Islet precursor cell (in vitro differentiated cells): ENCODE measurements around the gene CPVL.
"Not testable (repeated sequence)": the region's sequence is repeated elsewhere in the genome, so short reads cannot be mapped to it uniquely, and the experiment has no call there.

Experiments
- DNase-seq: peaks from one replicate; pipeline ENCODE4 v3.0.0-alpha.2; 2018

Gene CPVL

DNA sequence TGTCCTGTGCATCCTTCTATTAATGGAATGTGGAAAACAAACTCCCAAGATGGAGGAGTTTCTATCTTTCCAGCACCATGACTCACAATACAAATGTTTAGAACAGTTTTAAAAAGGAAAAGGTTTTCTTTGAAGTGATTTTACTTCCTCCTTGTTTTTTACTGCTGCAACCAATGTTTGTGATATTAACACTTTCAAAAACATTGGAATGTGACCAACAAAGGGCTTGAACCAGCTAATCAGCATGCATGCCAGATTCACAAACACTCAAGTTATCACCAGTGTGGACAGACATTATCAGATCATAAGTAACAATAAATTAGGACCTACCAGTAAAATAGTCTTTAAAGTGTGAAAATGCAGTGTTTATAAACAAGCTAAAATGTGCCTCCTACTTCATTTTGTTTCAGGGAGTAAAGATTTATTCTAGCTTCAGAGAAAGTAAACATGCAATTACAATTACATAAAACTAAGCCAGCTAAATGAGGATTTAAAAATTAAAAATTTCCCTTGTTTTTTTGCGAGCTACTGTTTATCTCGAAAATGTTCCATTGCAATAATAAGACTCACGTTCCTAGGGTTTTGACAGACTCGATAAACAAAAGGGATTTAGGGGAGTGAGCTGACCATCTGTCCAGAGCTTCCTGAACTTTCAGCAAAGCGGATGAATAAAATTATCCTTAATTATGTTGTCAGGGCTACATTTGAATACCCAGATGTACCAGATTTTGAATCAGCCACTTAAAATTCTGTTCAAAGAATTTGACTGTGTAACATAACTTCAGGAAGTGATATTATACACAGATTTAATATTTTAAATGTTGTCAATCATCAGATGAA lies 29.8 kb downstream of the CPVL start:
- no peak for DNase-seq

DNA sequence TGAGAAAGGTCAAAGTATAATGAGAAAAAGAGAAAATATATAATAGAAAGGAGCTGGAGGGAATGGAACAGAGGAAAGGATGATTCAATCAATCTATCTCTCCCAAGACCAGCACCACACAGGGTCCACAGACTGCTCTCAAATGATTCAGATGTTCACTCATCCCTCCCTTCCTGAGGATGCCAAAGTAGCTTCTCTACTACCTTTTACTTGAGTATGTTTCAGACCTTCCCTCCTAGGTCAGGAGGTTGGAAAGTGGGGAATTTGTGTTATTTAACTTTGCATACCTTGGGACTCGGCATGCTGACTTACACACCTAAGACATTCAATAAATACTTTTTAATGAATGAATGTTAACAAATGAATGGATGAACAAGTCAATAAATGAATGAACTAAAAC lies 30.6 kb downstream of the CPVL start:
- no peak for DNase-seq

DNA sequence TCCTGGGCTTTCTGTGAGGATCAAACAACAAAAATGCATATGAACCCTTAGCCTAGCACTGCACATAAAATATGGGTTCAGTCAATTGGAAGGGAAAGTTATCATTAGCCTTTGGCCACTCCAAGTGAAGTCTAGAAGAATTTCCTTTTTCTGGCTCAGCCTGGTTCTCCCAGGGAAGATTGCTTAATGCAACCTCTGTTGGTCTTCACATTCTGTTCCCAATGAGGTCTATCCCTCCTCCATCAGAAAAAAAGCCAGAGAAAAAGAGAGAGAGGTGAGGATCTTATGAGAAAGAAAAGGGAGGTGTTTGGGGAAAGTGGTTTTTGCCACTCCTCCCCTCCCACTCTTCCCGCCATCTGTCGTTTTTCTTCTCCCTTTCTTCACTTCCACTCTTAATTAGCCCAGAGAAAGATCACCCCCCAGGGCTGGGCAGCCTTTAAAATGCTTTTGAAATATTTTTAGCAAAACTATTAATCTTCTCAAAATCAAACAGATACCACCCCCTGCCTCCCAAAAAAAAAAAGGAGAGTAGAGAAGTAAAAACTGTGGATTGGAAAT lies 31.1 kb downstream of the CPVL start:
- DNase-seq: no peak

DNA sequence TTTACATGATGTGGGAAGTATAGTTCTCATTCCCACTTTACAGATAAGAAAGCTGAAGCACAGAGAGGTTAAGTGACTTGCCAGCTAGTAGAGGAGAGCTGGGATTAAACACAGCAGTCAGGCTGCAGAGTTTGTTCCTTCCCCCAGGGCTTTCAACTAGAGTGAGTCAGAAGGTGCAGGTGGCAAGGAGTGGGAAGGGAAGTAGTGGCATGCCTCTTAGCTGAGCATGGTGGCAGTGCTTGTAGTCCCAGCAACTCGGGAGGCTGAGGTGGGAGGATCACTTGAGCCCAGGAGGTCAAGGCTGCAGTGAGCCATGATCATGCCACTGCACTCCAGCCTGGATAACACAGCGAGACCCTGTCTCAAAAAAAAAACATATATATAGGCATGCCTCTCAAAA lies 32.1 kb downstream of the CPVL start:
- DNase-seq: not testable (repeated sequence)

DNA sequence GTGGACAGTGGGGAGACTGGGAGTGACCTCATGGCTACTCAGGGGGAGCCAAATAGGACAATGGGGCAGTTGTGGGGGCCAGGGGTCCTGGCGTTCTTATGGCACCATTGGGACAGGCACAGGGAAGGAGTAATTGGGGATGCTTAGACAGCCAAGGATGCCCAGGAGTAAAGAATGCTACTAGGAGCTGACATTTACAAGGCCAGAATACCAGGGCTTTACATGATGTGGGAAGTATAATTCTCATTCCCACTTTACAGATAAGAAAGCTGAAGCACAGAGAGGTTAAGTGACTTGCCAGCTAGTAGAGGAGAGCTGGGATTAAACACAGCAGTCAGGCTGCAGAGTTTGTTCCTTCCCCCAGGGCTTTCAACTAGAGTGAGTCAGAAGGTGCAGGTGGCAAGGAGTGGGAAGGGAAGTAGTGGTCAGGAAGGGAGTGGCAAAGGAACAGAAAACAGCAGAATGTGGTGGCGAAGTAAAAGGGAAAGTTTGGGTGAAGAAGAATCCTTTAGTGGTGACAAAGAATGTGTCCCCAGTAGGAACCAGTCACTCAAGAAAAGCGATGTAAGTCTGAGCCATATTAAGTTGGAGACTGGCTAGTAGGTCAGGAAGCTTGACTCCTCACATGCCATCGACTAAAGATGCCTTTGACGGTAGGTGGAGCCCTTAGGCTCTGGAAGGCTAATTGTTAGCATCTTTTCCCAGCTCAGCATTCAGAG lies 32.8 kb downstream of the CPVL start:
- peak; percentile 87 for DNase-seq

DNA sequence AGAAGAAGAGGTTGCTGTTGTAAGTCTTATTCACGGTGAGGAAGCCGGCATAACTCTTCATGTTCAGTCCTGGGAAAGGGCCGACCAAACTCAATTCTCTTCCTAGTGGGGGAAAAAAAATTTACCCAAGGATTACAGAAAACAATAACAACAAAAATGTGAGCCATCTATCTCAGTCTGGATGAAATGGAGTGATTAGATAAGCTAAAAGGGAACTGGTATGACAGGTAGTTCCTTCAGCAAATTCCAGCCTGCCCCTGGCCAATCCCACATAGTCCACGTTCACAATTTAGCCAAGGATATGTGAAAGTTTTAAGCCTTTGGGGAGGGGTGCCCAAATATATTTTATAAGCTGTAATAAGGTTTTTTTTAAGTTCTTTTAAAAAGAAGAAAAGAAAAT lies 33.6 kb downstream of the CPVL start:
- no peak for DNase-seq

DNA sequence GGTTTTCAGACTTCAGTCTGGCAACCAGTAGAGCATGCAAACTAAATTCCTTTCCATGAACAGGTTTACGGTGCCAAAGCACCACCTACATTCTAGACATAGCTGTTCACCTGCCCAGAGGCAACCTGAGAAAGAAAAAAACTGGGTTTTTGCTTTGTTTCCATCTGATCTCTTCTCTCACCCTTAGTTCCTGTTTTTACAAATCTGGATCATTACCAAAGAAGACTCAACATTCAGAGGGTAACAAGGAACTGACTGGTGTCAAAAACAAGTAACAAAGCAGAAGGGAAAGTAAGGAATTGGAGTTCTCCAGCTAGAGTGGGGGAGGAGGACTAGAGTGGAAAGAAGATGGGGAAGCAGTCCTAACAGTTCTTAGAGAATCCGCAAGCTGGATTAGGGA lies 36.4 kb downstream of the CPVL start:
- no peak for DNase-seq

DNA sequence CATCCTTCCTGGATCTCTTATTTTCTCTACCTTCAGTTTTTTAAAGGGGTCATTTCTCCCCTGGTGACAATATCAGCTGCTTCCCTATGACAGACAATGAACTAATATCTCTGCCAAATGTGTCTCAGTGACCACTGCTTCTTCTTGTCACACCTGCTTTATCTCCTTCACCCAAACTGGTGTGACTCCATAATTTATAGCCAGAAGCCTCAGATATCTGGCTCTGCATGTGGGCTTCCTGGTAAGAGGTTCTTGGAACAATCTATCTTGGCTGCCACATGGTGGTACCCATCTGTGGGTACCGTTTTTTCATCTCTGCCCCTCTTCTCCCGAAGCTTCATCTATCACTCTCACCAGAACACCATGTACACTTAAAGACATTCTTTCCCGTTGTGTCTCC lies 37.0 kb downstream of the CPVL start:
- DNase-seq: no peak

DNA sequence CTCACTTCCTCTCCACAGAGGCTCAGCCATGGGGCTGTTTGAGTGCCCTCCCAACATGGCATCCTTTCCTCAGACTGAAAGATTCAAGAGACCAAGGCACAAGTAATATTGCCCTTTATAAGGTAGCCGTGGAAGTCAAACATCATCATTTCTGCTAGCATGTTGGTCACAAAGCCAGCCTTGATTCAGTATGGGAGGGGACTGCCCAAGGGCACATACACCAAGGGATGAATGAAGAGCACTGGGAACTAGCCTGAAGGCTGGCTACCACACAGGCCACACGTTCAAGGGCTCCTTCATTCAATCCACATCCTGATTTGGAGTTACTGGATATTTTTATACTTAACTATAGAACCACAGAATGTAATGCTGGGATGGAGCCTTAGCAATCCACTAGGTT lies 39.3 kb downstream of the CPVL start:
- no peak for DNase-seq

DNA sequence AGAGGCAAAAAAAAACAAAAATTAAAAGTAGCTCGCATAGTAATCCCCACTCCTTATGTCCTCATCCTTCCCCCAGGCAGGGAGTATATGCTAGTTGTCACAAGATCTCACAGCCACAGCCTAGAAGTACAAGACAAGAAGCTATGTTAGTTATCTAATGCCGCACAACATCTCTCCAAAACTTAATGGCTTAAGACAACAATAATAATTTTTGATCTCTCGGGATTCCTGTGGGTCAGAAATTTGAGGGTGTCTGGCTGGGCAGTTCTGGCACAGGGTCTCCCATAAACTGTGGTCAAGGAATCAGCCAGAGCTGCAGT lies 39.7 kb downstream of the CPVL start:
- no peak for DNase-seq

DNA sequence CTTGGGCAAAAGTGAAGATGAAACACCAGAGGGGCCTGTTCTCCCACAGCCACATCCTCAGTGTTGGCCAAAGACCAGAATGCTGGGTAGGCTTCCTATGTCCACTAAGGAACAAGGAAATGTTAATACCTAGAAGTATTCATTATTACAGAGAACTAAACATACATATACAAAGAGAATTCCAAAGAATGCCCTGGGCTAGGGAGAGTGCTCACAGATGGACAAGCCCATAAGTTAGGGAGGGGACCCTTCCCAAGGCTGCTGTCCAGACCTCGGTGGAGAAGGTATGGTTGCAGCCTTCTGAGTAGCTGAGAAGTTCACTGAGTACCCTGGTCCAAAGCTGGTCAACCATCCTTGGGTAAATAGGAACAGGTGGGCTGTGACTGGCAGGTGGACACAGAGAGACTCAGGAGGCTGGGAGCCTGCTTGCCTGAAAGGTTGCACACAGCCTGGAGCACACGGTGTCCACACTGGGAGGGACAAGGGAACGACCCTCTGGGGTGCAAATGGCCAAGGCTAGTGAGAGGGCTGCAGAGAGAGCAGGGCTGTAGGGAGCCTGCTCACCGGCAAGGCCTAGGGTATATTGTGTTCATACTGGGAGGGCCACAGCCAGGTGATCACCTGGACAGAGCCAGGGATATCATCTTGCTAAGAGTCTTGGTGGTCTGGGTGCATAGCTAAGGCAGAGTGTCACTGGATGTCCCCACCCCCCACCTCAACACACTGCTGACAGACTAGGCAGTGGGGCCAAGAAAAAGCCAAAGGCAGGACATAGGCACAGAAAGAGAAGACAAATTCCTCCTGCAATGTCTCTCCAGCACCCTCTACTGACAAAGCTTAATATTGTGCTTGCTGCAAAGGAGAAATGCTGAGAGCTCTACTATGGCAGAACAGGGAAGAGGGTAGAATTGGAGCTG lies 40.3 kb downstream of the CPVL start:
- DNase-seq: peak; percentile 73

DNA sequence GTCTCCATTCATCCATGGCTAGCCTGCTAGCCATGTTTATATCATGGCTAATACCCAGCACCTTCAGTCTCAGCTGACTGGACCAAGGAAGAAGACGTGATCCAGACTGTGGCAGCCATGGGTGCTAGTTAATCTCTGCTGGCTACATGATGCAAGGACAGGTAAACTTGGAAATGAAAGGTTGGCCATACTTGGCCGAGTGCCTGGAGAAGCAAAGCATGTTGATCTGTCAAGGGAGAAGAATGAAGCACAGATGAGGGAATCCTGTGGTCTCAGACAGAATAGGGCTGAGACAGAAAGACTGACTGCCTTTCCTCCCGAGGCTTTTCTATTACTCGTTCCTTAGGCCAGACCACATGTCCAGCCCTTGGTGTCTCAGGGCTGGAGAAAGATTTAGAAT lies 41.1 kb downstream of the CPVL start:
- DNase-seq: no peak

DNA sequence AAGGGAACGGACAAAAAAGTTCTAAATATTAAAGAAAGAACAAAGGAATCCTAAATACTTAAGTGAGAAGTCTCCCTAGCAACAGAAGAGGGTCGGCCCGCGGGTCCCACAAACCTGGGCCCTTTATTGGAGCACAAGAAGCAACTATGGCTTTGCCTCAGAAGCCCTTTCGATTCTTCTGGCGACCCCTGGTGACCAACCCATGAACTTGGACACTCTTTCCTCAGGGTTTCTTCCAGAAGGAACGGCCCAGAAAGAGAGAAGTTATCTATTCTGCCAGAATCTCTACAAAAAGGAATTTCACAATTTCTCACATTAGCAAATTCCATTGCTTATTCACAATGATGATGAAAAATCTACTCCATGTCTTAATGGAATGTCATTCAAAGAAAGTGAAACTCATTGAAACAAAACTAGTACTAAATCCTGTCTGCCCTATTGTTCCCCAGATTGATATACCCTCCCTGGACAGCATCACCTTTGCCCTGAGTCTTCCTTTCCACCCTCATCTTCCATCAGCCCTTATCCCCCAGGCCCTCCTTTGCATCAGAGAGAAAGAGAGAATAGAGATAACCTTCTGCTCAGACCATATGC lies 43.7 kb downstream of the CPVL start:
- peak; percentile 78 for DNase-seq

DNA sequence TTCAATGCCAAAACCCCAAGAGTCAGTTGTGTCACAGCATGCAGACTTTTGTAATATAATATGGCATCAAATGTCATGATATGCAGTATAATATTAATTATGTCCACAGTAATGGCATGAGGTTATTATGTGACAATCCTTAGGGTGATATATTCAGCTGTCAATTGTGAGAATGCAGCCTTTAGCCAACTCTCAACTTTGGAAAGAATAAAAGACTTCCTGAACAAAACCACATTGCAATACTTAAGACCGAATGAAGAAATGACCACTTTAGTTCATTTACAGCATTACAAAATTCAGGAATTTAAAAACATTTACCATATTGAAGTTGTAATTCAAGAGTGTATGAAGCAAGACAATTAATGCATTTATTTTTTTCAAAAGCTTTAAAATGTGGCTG lies 45.4 kb downstream of the CPVL start:
- DNase-seq: no peak

DNA sequence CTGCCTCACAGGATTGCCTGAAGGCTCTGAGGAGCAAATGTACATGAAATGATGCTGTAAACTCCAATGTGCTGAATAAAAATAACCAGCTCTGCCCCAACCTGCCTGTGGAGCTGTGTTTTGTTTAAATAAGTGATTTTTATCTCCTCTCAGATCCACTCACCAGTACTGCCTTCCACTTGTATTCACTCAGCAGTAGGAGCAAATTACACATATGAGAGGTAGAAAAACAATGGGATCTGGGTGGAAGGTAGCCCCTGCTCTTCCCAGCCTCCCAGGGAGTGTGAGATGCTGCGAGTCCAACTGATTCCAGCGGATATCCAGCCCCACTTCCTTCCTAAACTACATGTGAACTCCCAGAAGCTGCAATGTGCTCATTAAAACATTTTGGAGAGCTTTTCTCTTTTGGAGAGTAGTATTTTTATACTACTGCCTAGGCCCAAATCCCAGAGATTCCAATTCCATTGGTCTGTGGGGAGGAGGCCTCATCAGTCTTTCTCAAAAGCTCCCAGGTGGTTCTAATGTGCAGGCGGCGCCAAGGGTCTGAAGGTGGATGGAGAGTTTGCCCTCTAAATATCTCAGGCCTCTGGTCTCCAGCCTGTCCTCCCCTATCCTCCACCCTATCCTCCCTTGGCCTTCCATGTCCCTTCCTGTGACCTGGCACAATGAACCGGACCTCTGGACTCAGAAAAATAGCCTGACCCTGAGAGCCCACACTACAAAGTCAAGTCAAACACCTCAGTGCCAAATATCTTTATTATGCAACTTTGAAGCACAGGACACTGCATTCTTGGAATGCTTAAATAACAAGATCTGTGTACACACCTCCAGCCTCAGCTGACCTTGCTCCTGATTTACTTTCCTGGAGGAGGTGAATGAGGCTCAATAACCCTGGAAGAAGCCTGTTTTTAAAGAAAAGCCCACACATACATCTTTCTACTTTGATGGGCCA lies 46.2 kb downstream of the CPVL start:
- DNase-seq: no peak

DNA sequence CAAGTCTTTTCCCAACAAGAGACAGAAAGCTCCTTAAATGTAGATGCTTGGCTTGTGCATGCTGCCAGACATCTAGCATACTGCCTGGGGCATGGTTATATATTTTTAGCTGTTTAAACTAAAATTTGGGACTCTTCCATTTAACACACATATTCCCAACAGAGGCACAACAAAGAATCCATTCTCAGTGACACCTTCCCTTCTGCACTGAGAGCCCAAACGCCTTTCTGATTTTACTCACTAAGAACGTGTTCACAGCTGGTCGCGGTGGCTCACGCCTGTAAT lies 49.9 kb downstream of the CPVL start:
- no peak for DNase-seq

DNA sequence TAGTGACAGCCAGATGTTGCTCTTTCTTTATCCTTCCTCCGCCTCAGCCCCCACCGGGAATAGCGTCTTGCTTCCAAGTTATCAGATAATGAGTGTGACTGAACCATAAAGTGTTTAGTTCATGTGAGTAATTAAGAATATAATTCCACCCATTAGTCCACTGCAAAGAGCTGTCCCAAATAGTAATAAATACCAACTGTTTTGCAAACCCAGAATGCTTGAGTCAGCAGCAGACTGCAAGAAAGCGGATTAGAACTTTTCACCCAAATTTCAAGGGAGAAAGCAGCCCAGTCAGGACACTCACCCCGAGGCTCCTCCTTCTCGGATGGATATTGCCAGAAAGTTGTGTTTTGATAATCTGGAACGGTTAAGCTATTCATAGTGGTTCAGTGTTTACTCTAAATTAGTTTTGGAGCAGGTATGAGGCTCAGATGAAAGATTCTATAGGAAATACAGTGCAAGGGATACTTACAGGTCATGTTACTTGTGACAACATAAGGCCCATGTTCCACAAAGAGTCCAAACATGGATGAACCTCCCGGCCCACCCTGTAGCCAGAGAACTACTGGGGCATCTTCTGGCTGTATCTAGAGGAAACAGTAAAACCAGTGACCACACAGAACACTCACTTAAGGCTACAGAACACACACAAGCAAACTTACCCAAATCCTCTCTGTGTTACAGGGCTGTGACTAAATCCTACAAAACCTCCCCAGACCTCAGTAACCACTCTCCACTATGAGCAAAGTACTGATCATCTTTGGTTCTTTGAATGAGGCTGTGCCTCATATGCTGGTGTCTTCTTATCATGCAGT lies 50.5 kb downstream of the CPVL start:
- DNase-seq: no peak

DNA sequence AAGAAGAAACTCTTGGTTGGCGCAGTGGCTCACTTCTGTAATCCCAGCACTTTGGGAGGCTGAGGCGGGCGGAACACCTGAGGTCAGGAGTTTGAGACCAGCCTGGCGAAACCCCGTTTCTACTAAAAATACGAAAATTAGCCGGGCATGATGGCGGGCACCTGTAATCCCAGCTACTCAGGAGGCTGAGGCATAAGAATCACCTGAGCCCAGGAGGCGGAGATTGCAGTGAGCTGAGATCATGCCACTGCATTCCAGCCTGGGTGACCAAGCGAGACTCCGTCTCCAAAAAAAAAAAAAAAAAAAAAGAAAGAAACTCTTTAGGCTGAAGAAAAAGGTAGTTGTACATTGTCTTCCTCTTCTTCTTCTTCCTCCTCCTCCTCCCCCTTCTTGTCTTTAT lies 53.2 kb downstream of the CPVL start:
- peak; percentile 67 for DNase-seq

DNA sequence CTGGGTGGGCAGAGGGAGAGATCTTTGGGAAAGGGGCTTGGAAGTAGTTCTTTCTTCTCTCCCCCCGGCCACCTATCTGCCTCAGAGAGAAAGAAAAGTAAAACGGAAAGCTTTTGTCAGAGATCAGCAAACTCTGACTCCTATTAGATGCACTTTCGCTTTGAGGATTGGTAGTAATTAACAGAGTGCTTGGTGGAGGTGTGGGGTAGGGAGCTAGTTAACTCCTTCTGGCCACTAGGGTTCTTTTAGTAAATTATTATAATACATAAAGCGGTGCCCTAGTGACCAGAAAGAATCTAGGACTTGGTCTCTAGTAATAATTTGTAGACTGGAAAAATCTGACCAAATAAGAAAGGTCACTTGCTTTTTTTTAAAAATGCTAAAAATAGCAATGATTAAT lies 54.6 kb downstream of the CPVL start:
- no peak for DNase-seq

DNA sequence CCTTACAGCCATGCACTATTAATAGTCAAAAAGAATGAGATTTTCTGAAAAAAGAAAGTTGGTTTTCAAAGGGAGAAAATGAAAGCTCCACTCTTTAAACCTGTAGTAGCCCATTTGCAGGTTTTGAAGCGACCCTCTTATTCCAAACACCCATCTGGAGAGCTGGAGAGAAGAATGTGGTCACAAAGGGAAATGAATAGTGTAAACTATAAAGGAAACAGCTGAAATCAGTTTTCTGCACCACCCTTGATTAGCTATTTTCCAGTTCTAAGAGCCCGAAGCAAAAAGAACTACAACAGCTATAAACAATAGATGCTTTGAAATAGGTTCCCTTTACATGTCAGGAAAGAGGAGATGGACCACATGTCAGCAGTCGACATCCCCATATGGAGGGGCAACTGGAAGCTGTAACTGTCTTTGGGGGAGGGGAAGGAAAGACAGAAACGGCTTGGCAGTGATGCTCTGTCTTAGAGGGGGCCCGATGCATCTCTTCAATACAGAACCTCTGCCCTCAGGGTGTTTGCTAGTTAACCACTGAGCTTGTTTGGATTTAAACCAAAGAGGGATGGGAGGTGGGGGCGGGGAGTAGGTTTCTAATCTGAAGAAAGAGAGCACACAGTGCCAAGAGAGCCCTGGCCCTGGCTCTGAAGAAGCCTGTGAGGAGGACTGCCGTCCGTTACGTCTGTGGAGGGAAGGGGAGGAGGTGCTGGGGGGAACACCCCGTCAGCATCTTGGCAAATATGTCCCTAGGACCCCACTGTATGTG lies 55.3 kb downstream of the CPVL start:
- no peak for DNase-seq
